GM12801 (cell line): ENCODE data around the gene ADSS2.

Experiments used
- TF ChIP-seq, protein P1 (sequence below): IDR thresholded peaks from one replicate; pipeline ENCODE4 v1.5.1; 2011; ENCODE audit warnings: control low read depth; ENCODE audit not compliant: insufficient read length; ENCODE audit errors: extremely low read depth

The ADSS2 gene

GRCh38 chr1:244460197-244460596 lies 8.5 kb upstream of the ADSS2 start:
- TF ChIP-seq, protein P1, sequence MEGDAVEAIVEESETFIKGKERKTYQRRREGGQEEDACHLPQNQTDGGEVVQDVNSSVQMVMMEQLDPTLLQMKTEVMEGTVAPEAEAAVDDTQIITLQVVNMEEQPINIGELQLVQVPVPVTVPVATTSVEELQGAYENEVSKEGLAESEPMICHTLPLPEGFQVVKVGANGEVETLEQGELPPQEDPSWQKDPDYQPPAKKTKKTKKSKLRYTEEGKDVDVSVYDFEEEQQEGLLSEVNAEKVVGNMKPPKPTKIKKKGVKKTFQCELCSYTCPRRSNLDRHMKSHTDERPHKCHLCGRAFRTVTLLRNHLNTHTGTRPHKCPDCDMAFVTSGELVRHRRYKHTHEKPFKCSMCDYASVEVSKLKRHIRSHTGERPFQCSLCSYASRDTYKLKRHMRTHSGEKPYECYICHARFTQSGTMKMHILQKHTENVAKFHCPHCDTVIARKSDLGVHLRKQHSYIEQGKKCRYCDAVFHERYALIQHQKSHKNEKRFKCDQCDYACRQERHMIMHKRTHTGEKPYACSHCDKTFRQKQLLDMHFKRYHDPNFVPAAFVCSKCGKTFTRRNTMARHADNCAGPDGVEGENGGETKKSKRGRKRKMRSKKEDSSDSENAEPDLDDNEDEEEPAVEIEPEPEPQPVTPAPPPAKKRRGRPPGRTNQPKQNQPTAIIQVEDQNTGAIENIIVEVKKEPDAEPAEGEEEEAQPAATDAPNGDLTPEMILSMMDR, result no peak

DNA sequence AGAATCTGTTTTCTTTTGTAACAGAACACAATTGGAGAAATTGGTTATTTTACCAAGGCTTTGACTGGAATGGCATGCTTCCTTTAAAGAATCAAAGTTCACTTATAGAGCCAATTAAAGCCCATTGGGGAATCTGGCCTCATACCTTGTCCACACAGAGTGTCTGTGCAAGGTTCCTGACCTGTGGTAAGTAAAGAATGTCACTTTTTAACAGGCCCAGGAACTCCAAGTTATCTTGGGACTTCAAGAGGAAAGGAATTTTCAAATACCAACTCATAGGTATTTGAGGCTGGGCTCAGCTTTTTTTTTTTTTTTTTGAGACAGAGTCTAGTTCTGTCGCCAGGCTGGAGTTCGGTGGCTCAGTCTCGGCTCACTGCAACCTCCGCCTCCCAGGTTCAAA lies 7.1 kb upstream of the ADSS2 start:
- TF ChIP-seq, protein P1, result no peak

DNA sequence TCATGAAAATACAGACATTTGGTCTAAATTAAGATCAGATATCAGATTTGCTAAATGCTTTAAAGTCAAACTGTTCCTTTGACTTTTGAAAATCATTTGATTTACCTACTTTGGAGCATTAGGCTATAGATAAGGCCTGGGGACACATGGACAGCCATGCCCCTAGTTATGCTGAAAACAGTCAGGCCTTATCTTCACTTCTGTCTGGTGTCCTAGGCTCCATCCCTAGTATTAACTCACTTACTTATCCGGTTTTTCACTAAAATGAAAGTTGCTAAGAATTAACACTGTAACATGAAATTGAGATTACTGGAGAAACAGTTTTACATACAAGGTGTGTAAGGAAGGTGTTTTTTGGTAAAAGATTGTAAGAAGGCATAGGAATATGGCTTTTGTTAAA lies 4.9 kb upstream of the ADSS2 start:
- TF ChIP-seq, protein P1, result no peak

DNA sequence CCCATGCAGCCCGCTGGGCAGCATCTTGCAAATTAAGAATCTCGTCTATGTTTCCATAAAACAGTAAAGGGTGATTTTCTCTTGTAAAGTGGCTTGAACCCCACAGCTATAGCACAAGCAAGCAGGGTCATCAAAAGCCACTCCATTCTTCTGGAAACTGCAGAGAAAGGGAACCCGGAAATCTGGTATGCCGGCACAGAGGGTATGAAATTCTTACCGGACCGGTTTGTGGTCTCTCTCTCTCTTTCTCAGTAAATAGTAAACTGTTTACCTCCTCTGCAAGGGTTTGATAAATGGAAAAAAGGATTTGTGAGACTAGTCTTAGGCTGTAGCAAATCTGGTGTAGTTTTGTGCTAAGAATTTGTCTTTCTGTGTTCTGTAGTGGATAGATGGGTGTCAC lies 2.7 kb upstream of the ADSS2 start:
- TF ChIP-seq, protein P1, result no peak

DNA sequence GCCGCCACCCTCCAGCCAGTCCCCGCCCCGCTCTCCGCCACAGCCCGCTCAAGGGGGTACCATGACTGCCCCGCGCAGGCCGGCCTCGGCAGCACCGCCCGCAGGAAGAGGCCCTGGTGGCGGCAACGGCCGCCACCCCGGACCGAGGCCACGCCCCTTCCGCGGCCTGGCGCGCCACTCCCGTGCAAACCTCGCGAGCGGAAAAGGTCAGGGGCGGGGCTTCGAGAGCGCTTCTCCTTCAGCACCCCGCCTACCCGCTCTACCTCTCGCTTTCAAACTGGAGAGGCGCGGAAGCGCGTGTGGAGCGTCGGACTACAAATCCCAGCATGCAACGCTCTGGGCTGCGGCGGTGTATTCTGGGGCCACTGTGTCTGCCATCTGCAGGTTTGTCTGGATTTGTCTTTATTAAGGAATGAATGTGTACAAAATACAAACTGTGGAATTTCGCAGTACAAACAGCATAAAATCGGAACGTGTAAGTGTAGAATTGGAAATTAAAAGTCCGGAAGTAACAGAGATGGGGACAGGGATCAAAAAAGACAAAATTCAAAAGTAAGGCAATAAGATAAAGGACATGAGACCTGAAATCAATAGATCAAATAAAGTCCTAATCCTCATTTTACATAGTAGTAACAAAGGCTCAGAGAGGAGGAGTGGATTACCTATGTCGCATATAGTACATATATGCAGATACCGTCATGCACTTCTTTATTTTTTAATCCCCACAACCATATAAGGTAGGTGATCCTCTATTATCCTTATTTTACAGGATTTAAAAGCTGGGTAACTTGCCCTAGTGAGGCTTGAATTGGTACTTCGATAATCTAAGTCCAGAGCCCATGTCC lies 464 bp upstream of the ADSS2 start:
- TF ChIP-seq, protein P1, result no peak

GRCh38 chr1:244450597-244451538 lies 841 bp downstream of the ADSS2 start:
- TF ChIP-seq, protein P1, result no peak

GRCh38 chr1:244449936-244450508 lies 1.7 kb downstream of the ADSS2 start:
- TF ChIP-seq, protein P1, result no peak
